B cell (primary cell): ENCODE results near the gene HES7. TPM values are rescaled to one million over a fixed set of nuclear protein-coding genes. Genes with fewer than 3 reads are reported as not detected.
A peak's percentile ranks its signal among the peaks of the same experiment; 100 is the strongest.

Experiments used
- ATAC-seq: fragments of 200-7000 bp; cut with Tn5 transposase; one replicate; pipeline ENCODE4 v1.10.0; 2021; ENCODE audit warnings: low read depth, mild to moderate bottlenecking, moderate number of reproducible peaks, moderate library complexity
- CTCF ChIA-PET: fragments of 350-600 bp; sonication (Branson Sonifier 250); formaldehyde crosslinking; loops from one replicate; lab custom pipeline; 2021; ENCODE audit warnings: antibody characterized with exemption, inconsistent platforms; lab: Charles Lee
- POLR2A ChIA-PET: fragments of 350-600 bp; sonication (Branson Sonifier 250); formaldehyde crosslinking; loops from one replicate; lab custom pipeline; 2021; ENCODE audit warnings: antibody characterized with exemption; lab: Charles Lee
- DNase-seq: peaks from one replicate; pipeline ENCODE4 v3.0.0; 2013
- H2AFZ ChIP-seq: 2 replicates; pipeline ENCODE4 v1.6.1; 2012; ENCODE audit warnings: mild to moderate bottlenecking, low read depth, low read length; ENCODE audit not compliant: insufficient read depth, poor library complexity, severe bottlenecking
- H3K27ac ChIP-seq, 2 donors: 1 replicate in 1 of 2; 2 replicates in 1 of 2; pipeline ENCODE4 v1.5.1; 2012 to 2013; ENCODE audit warnings: low read length in 2 of 2, mild to moderate bottlenecking in 2 of 2, moderate library complexity in 1 of 2
- H3K27me3 ChIP-seq, 4 experiments: fragments of 200-600 bp in 1 of 4; sonication (generic) in 1 of 4; replicated peaks in 1 of 4; 1 replicate in 2 of 4; 2 replicates in 2 of 4; pipeline versions ENCODE4 v1.6.1 to v1.7.0; 2013 to 2016; ENCODE audit warnings: low read length in 3 of 4, mild to moderate bottlenecking in 2 of 4, mixed read lengths in 1 of 4, moderate library complexity in 1 of 4; ENCODE audit not compliant: insufficient read depth in 4 of 4, control insufficient read depth in 3 of 4; ENCODE audit errors: control extremely low read depth in 1 of 4
- H3K36me3 ChIP-seq, 2 experiments: replicated peaks in 1 of 2; 1 replicate in 1 of 2; 2 replicates in 1 of 2; pipeline versions ENCODE4 v1.6.1 to v1.7.1; 2013; ENCODE audit warnings: low read length in 1 of 2; ENCODE audit not compliant: insufficient read depth in 2 of 2, control insufficient read depth in 1 of 2; ENCODE audit errors: control extremely low read depth in 1 of 2, extremely low read depth in 1 of 2
- H3K4me1 ChIP-seq, 2 donors: fragments of 200-600 bp in 1 of 2; sonication (generic) in 1 of 2; 1 replicate in 1 of 2; 2 replicates in 1 of 2; pipeline versions ENCODE4 v1.5.1 to v1.6.1; 2013 to 2017; ENCODE audit warnings: low read length in 2 of 2; ENCODE audit not compliant: control insufficient read depth in 2 of 2, insufficient read depth in 2 of 2
- H3K4me2 ChIP-seq: replicated peaks from 2 replicates; pipeline ENCODE3; 2012; ENCODE audit warnings: mild to moderate bottlenecking, low read depth, low read length; ENCODE audit not compliant: poor library complexity, severe bottlenecking
- H3K4me3 ChIP-seq, 5 experiments: fragments of 200-600 bp in 1 of 5; sonication (generic) in 1 of 5; 1 replicate in 3 of 5; 2 replicates in 2 of 5; pipeline versions ENCODE4 v1.5.1 to v1.7.0; 2011 to 2016; ENCODE audit warnings: low read length in 4 of 5, mild to moderate bottlenecking in 4 of 5, low read depth in 2 of 5, control low read depth in 1 of 5, moderate library complexity in 1 of 5; ENCODE audit not compliant: insufficient read depth in 1 of 5; ENCODE audit errors: control extremely low read depth in 1 of 5, extremely low read depth in 1 of 5
- H3K79me2 ChIP-seq: fragments of 200-600 bp; sonication (generic); one replicate; pipeline ENCODE4 v1.6.0; 2016; ENCODE audit warnings: low read length; ENCODE audit not compliant: control insufficient read depth, insufficient read depth
- H3K9ac ChIP-seq: fragments of 200-600 bp; sonication (generic); 2 replicates; pipeline ENCODE4 v1.6.1; 2017; ENCODE audit warnings: mild to moderate bottlenecking, low read length, moderate library complexity
- H3K9me3 ChIP-seq, 3 donors: one replicate each; pipeline versions ENCODE4 v1.6.1 to v1.7.1; 2013; ENCODE audit warnings: low read length in 2 of 3; ENCODE audit not compliant: control insufficient read depth in 2 of 3, insufficient read depth in 1 of 3; ENCODE audit errors: control extremely low read depth in 1 of 3
- H4K20me1 ChIP-seq: 2 replicates; pipeline ENCODE4 v1.6.0; 2012; ENCODE audit warnings: mild to moderate bottlenecking, low read length; ENCODE audit not compliant: insufficient read depth, control insufficient read depth, poor library complexity, severe bottlenecking
- H3K27ac Mint-ChIP-seq: one replicate; pipeline ENCODE4 v1.8.0; 2021; ENCODE audit warnings: mixed read lengths
- H3K27me3 Mint-ChIP-seq: one replicate; pipeline ENCODE4 v1.8.0; 2021; ENCODE audit warnings: mixed read lengths
- H3K4me1 Mint-ChIP-seq: one replicate; pipeline ENCODE4 v1.8.0; 2021; ENCODE audit warnings: mixed read lengths
- H3K4me3 Mint-ChIP-seq: one replicate; pipeline ENCODE4 v1.8.0; 2021; ENCODE audit warnings: mixed read lengths
- H3K9me3 Mint-ChIP-seq: one replicate; pipeline ENCODE4 v1.8.0; 2022; ENCODE audit warnings: mixed read lengths; ENCODE audit not compliant: insufficient read depth
- CTCF ChIP-seq: fragments of 200-600 bp; IDR thresholded peaks from one replicate; pipeline ENCODE4 v1.8.0; 2022; ENCODE audit warnings: antibody characterized with exemption, mild to moderate bottlenecking
- EZH2 ChIP-seq: IDR thresholded peaks from 2 replicates; pipeline ENCODE4 v1.6.1; 2012; ENCODE audit warnings: borderline replicate concordance, low read depth, mild to moderate bottlenecking, moderate library complexity, low read length; ENCODE audit not compliant: insufficient read depth, poor library complexity, severe bottlenecking
- WGBS: methylation state at CpG from one replicate; pipeline ENCODE4 v1.1.5; 2013; ENCODE audit warnings: missing lambda C conversion rate; ENCODE audit not compliant: insufficient coverage; 5-methylcytosine and 5-hydroxymethylcytosine counted together
- intact Hi-C: fragments of 100-400 bp; cut with micrococcal nuclease; formaldehyde crosslinking; loops from one replicate; pipeline ENCODE4 v1.10.0; 2022
- polyA plus RNA-seq: library from polyadenylated mRNA; depleted of rRNA; stranded (reverse); fragments of >200 nt; gene quantifications from 2 replicates; pipeline ENCODE4 v1.2.3, GENCODE V29; 2012
- total RNA-seq, 2 donors: library from RNA; stranded (reverse); fragments of 120-200 nt in 1 of 2; gene quantifications; 1 replicate in 1 of 2; 2 replicates in 1 of 2; pipeline versions ENCODE4 v1.2.3 to v1.2.4, GENCODE V29; 2013 to 2022

The HES7 gene
- total and polyA plus RNA-seq, 2 donors (not counting 1 experiment from before 2014, with no cell fraction given): 0.34 TPM; not detected in 1

GRCh38 chr17:8147805-8148404 is 24.0 kb upstream of the HES7 start:
- no peak overlapping the region for H3K27ac Mint-ChIP-seq
- H4K20me1 ChIP-seq: peaks cover 39% of the 10 kb centered on the region

More at GRCh38 chr17:8147805-8148404, 24.0 kb upstream of the HES7 start:
- no peak for TF ChIP-seq EZH2
- TF ChIP-seq CTCF: no peak
- H3K9me3 Mint-ChIP-seq: no peaks in the 10 kb centered on the region
- CTCF ChIA-PET: interaction anchor here (0.7 to 2.7 kb wide), 4 partner anchors 9 to 55 kb away, joined by 3 to 10 read pairs (median 5); no protein-coding TSS in a partner anchor
- WGBS: 98% methylated on average over 11 of the region's 13 CpGs
- Histone ChIP-seq H3K4me2 (no peak overlapping the region), H3K27me3 (no peaks in the 10 kb centered on the region), H3K4me1 (peaks cover 23 to 32% of the 10 kb centered on the region in 2 donors), H3K27ac (no peak overlapping the region), H2AFZ (no peak overlapping the region), H3K36me3 (peaks cover 0 to 69% of the 10 kb centered on the region in 2 experiments), H3K4me3 (no peak overlapping the region), H3K9ac (no peak overlapping the region), H3K79me2 (peaks cover 42% of the 10 kb centered on the region), H3K9me3 (peaks cover 0 to 6% (median 0%) of the 10 kb centered on the region in 3 donors)
- POLR2A ChIA-PET: interaction anchor here (0.7 to 1.7 kb wide), 2 partner anchors 9 to 11 kb away, joined by 3 to 6 read pairs; no protein-coding TSS in a partner anchor
- peaks cover 29% of the 10 kb centered on the region for H3K4me1 Mint-ChIP-seq
- no peak for ATAC-seq
- no peaks in the 10 kb centered on the region for H3K27me3 Mint-ChIP-seq
- peak; percentile 30 for DNase-seq
- H3K4me3 Mint-ChIP-seq: no peak overlapping the region
- intact Hi-C loops: no loop called here
